Jurkat, Clone E6-1 (cell line): Measurements from ENCODE around the gene CDK17.

Experiments used
- DNase-seq: peaks from one replicate; pipeline ENCODE4 v3.0.0-alpha.2; 2011; ENCODE audit warnings: low read depth, low spot score
- H3K4me3 ChIP-seq: 2 replicates; pipeline ENCODE4 v1.5.1; 2011; ENCODE audit warnings: mild to moderate bottlenecking, low read length, control low read depth, moderate library complexity

Gene CDK17

DNA sequence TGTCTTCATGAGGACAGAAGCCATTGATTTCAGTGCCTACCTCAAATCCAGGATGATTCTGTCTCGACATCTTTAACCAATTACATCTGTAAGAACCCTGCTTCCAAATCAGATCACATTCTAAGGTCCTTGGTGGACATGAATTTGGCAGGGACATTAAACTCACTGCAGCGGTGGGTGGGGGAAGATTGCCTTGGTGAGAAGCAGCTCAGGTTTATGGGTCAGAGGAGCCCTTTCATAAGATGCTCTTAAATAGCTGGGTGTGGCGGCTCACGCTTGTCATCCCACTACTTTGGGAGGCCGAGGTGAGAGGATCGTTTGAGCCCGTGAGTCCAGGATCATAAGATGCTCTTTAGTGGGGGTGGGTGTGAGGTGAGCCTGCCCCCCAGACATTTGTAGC is 163.2 kb downstream of the CDK17 start:
- H3K4me3 ChIP-seq = no peak overlapping the region
- DNase-seq = no peak

DNA sequence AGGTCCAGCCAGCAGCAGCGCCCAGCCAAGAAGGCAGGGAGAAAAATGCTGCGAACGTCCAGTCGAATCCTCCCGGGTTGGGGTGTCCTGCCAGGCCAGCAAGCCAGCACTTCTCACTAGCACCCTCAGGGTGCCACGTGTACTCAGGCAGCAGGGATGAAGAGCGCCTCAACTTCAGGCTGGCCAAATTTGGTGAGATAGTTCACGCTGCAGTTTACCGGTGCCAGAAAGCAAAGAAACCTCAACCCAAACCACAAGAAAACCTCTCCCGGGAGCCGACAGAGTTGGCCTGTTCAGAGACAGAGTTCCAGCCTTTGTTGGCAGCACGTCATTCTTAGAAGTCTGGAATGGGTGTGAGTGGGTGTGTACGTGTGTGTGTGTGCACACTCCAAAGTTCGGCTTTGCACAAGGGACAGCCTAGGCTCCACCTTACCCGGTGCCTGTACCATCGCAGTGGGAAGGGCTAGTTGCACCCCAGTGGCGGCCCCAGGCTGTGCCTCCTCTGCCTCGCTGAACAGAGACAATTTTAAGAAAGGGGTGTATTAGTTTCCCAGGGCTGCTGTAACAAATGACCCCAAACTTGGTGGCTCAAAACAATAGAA is 163.9 kb downstream of the CDK17 start:
- peak; percentile 67 for DNase-seq
- no peak overlapping the region for H3K4me3 ChIP-seq

DNA sequence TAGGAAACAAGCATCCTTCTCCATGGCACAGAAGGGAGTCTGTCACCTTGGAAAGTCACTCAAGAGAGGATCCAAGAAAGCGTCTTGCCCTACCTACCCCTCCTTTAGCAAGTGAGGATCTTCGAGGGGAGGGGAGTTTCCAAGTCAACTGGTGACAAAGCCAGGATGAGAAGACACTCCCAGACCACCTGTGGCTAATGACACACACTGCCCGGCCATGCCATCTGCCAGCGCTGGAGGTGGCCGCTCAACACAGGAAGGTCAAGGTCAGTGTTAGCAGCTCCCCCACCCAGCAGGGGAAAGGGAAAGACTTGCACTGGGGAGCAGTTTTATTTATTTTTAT is 164.8 kb downstream of the CDK17 start:
- DNase-seq = no peak
- no peak overlapping the region for H3K4me3 ChIP-seq

DNA sequence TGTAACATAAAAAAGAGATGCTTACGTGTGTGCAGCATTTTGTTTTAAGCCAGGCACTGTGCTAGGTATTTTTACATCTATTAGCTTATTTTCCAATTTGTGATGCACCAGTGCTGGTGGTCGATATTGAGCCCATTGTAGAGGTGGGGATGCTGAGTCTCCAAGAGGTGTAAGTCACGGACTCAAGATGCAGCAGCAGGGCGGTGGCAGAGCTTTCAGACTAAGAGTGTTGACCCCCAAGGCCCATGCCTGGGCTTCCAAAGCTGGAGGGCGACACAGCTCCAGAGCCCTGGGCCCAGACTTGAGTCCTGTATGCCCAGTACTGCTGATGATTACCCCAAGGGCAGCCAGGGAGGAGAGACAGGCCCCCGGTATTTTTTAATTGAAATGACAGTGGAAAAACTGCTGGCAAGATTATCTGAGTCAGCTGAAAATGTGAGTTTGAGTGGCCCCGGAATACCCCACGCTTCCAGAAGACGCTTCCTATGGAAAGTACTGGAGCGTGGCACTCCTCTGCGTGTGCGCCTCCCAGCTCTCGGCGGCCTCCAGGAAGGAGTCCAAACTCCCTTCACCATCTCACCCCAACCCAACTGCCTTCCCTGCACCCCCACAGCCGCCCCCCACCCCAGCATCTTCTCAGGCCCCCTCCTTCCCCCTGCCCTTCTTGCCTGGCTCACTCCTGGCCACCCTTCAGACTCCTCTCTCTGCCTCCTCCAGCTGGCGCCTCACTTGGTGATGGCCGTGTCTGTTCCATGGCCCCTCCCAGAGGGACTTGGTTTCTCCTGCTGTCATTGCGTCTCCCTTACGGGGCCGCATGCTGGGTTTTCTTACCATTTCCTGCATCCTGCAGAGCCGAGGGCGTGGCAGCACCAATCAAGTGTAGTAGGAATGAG is 165.4 kb downstream of the CDK17 start:
- no peak for DNase-seq
- no peak overlapping the region for H3K4me3 ChIP-seq

DNA sequence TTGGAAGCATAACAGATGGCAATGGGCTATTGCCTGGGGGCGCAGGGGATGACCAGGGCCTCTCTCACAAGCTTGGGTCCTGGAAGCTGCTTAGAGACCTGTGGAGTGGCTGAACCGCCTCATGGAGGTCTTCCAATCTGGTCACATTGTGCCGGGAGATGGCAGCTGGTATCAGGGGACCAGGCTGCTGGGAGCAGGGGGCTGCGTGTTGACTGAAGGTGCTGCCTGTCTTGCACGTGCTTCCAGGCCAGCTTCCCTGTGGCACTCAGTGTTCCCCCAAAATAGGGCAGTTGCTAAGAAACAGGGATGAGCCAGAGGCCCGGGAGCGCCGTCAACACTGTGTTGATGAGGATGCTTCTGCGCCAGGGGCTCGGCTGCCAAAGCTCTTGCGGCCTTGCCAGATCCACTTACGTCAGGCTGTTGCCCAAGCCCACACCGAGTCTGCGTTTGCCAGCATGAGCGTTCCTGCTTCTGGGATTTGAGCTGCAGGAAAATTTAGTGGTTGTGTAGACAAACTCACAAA is 166.2 kb downstream of the CDK17 start:
- DNase-seq = no peak
- no peak overlapping the region for H3K4me3 ChIP-seq

DNA sequence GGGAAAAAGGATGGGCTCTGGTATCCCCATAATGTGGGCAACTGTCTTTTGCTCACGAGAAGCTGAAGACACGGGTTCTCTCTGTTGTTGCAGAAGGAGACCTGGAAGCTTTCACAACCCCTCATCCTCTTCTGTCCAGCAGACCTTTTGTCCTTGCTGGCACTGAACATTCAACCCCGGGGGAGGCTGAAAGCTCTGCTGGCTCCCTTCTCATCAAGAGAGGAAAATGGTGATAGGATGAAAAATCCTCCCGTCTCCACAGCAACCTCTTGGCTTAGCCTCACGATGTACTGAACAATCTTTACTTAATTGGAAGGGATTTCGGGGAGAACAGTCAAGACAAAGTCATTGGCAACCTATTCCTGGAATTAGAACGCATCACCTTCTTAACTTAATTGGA is 167.1 kb downstream of the CDK17 start:
- DNase-seq = no peak
- no peak overlapping the region for H3K4me3 ChIP-seq

DNA sequence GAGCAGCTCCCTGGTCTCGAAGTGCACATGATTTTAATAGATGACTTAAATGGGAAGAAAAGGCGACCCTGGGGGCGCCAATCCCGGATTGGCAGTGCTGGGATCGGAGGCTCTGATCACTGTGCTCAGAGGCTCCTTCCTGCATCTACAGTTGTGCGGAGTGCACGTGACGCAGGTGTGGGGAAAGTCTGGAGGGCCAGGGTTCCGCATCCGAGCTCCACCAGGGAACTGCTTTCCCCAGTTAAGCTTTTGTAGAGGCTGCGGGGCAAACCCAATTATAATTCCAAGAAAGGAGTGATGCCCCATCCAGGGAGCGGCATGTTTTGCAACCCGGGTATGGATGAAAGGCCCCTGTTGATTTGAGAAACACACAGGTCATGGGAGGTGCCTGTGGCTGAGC is 169.6 kb downstream of the CDK17 start:
- DNase-seq = no peak
- no peak overlapping the region for H3K4me3 ChIP-seq

DNA sequence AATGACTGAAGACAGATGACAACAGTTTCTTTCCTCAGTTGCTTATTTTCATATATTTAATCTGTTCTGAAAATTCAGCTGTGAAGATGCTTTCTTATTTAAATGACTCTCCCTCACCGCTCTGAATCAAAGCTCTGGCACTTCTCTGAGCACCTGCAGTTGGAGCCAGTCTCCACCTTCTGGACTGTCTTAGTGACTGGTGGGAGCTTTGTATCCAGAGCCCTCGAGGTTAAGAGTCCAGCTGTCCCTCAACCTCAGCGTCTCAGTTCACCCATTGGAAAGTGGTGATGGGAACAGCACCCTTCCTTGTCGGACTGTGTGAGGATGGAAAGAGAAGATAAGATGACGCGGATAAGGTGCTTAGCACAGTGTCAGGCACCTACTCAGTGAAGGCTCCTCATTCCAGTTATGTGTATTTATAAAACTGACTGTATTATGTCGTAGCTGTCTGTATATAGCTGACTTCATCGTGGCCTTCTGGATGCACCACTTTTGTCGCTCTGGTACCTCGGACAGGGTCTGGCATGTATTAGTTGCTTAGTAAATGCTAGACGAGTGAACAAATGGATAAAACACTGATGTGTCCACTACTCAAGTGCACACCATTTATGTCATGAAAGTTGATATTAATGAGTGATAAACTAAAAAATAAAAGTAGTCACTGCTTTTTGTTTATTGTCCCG is 171.5 kb downstream of the CDK17 start:
- no peak overlapping the region for H3K4me3 ChIP-seq
- no peak for DNase-seq
